H1 (cell line): ENCODE measurements around the gene NECAP2. TPM values are rescaled to one million over a fixed set of nuclear protein-coding genes. Genes with fewer than 3 reads are reported as not detected.

Experiments used
- CHD7 ChIP-seq: fragments of 300-600 bp; sonication (generic); IDR thresholded peaks from 2 replicates; pipeline ENCODE4 v1.7.1; 2012; ENCODE audit warnings: low read length, moderate library complexity, mild to moderate bottlenecking, inconsistent platforms; ENCODE audit not compliant: insufficient replicate concordance
- CREB1 ChIP-seq: IDR thresholded peaks from 2 replicates; pipeline ENCODE4 v1.6.1; 2012; ENCODE audit warnings: inconsistent platforms
- GABPA ChIP-seq: IDR thresholded peaks from 2 replicates; pipeline ENCODE4 v1.6.1; 2011; ENCODE audit warnings: mild to moderate bottlenecking, low read length, moderate library complexity, borderline replicate concordance; ENCODE audit not compliant: insufficient read depth
- HDAC6 ChIP-seq: IDR thresholded peaks from one replicate; pipeline ENCODE4 v1.7.1; 2012; ENCODE audit warnings: low read depth, mild to moderate bottlenecking, inconsistent platforms, low read length, moderate library complexity
- KDM1A ChIP-seq: fragments of 200-600, 300-600 bp; sonication (generic); IDR thresholded peaks from 2 replicates; pipeline ENCODE4 v1.7.1; 2016; ENCODE audit warnings: mild to moderate bottlenecking, low read length, borderline replicate concordance
- PHF8 ChIP-seq: fragments of 200-600 bp; sonication (generic); conservative IDR thresholded peaks from 2 replicates; pipeline ENCODE4 v1.7.1; 2012; ENCODE audit warnings: low read depth, mild to moderate bottlenecking, inconsistent platforms, low read length, moderate library complexity
- RXRA ChIP-seq: IDR thresholded peaks from 2 replicates; pipeline ENCODE4 v1.6.1; 2011; ENCODE audit warnings: low read depth, mild to moderate bottlenecking, low read length, moderate library complexity; ENCODE audit not compliant: insufficient read depth
- SIRT6 ChIP-seq: IDR thresholded peaks from one replicate; pipeline ENCODE4 v1.7.1; 2012; ENCODE audit warnings: low read length, inconsistent platforms
- TAF7 ChIP-seq: optimal IDR thresholded peaks from 2 replicates; pipeline ENCODE3; 2011; ENCODE audit warnings: low read depth, mild to moderate bottlenecking, inconsistent platforms, low read length, moderate library complexity, borderline replicate concordance
- polyA plus RNA-seq, 7 experiments: library from polyadenylated mRNA; depleted of rRNA in 3 of 7; stranded (reverse) in 5 of 7; unstranded in 2 of 7; fragments of >200 nt in 5 of 7; fragments of 200-250 nt in 2 of 7; gene quantifications; 1 replicate in 5 of 7; 2 replicates in 1 of 7; 4 replicates in 1 of 7; pipeline versions ENCODE4 v1.2.1 to v1.2.3, GENCODE V29; 2011 to 2013; ENCODE audit warnings: missing spikeins in 2 of 7, mixed read lengths in 2 of 7
- total RNA-seq: library from RNA; stranded (reverse); fragmentation: NEBNext Ultra II Directional; extraction: Animal tissue kit (Norgen Biotek cat#: 25700); gene quantifications from 2 replicates; pipeline ENCODE4 v1.2.1, GENCODE V29; 2021

NECAP2 gene
- total and polyA plus RNA-seq, 2 of the 8 experiments (the other 6 are each of a cell fraction or from before 2014, with no cell fraction given), result 24.4 to 29.7 TPM

GRCh38 chr1:16450863-16451481, 10.4 kb downstream of the NECAP2 start (continued):
- TF ChIP-seq CHD7 (no peak), PHF8 (no peak), SIRT6 (no peak), GABPA (no peak), RXRA (no peak), CREB1 (no peak), KDM1A (no peak), TAF7 (no peak), HDAC6 (no peak)
